GM21723 (cell line): ENCODE results near the gene CD2.

Experiments used
- ATAC-seq: cut with Tn5 transposase; IDR thresholded peaks from one replicate; pipeline ENCODE4 v1.9.1; 2021; ENCODE audit warnings: mild to moderate bottlenecking, moderate library complexity; ENCODE audit not compliant: unreplicated experiment

CD2 gene

GRCh38 chr1:116817582-116818064 lies 63.4 kb downstream of the CD2 start:
- peak; percentile 56 for ATAC-seq
